OCI-M2 (cell line): Measurements from ENCODE around the gene TCAP.

Experiments
- DNase-seq: peaks from one replicate; lab custom pipeline; 2025; ENCODE audit not compliant: unreplicated experiment; lab: John Stamatoyannopoulos, UW

Gene TCAP, protein sequence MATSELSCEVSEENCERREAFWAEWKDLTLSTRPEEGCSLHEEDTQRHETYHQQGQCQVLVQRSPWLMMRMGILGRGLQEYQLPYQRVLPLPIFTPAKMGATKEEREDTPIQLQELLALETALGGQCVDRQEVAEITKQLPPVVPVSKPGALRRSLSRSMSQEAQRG

DNA sequence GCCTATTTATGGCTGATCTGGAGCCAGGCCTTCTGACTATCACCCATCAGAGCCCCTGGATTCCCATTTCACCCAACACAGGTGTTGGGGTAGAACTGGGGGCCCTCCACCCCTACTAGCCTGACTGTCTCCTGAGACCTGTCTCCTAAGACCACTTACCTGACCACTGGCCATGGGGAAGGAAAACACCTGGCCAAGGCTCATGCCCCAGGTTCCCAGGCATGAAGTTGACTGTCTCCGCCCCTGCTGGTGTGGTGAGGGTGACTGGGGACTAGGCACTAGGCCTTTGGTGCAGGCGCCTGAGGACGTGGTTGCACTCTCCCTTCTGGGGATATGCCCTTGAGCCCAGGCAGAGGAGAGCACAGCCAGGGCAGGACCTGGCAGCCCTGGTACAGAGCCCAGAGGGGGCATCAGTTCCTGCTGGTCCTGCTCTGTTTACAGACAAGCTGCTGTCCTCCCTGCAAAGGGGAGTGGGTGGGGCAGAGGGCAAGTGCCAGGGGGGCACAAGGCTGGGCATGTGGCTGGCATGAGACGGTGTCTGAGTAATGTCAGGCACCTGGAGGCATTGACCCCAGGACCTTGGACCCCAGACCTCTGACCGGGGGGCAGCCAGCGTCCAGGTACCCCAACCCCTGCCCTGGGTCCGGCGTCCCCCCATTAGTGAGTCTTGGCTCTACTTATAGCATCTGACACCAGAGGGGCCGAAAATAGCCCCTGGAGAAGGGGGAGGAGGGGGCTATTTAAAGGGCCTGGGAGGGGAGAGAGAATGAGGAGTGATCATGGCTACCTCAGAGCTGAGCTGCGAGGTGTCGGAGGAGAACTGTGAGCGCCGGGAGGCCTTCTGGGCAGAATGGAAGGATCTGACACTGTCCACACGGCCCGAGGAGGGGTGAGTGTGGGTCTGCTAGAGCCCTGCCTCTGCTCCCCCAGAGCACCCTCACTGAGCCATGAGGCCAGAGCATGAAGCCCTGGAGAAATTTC is at the start of gene TCAP:
TCAP (plus strand) TSS at position 769 of the 981 bp plus-strand sequence; CDS start at position 780, 11 bp downstream.
- no peak for DNase-seq

DNA sequence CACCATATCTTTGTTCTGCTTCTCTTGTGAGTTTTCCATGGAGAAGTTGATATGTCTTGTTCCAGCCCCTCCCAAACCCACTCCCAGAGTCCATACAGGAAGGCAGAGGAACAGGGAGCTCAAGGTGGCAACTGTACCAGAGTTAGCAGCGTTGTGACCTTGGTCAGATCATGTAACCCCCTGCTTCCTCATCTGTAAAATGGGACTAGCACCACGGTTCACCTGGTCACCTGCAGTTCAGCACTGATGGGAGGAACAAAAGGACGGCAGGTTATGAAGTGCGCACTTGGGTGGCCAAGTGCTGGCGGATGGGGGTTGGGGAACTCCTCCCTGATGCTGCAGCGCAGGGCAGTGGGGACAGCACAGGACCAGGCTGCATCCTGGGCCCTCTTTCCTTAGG is 49.7 kb upstream of the TCAP start:
- DNase-seq = no peak

DNA sequence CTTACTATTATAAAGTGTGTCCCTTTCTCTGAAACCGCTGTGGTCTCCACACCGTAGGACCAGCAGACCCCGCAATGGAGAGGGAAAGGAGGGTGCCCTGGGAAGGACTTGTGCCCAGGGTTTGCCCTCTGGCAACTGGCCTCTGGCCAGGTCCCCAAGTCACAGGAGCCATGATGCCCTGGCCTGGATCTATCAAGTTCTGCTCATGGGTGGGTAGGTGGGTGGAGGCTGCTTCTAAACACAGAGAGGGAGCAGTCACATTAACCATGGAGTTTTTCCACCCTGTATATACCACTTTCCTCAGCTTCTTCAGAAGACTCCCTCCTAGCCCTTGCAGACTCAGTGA is 48.1 kb upstream of the TCAP start:
- DNase-seq = no peak

DNA sequence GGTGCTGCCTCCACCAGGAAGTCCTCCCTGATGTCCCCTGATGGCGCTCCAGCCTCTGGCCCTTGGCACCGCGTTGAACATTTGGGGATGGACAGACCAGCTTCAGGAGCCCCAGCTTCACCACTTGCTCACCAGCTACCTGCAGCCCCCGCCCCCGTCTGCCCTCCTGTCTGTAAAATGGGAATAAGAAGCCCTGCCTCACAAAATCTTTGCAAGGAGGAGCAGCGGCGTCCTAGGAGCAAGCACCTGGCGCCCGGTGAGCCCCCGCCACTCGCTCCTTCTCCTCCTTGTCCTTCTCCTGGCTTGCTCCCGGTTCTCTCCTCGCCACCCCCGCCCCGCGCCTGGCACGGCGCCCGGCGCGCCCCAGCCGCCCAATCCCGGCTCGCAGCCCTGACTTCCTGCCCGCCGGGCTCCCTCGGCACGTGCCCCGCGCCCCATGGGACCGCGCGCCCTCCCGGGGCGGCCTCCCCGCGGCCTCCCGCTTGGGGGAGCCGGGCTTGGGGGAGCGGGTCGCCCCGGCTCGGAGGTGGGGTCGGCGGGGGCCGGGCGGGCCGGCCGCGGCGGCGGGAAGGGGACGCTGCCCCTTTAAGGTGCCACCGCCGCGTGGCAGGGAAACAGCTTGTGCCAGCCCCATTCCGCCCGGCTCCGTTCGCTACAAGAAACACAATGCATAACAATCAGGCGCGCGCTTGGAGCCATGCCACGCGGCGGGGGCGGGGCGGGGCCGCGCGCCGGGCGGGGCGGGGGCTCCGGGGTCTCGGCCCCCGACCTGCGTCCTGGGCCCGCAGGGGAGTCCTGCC is 47.5 kb upstream of the TCAP start:
- DNase-seq = no peak

DNA sequence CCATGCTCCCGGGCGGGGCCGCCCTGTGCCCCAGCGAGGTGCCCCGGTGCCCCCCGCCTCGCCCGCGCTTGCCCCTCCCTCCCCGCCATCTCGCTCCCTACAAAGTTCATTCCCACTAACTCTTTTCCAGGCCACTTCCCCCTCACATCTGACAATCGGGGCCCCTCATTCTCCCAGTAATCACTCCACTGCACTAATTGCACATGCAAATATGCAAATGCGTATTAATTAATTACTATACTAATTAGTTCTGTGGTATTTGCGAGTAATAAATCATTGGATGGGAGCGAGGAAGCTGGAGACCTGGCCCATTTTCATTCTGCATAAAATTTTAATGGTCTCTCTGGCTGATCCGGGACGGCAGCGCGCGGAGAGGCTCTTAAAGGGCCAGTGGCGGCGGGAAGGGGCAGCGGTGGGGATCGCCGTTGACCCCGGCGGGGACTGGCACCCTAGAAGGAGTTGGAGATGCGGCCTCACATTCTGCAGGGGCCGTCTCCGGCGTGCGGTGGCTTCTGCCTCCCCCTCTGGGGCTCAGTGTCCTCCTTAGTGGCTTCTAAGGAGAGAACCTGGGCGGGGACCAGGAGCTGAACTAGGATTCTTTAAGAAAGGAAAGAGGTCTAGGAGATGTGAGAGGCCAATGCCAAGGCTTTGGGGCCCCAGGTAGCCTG is 46.8 kb upstream of the TCAP start:
- DNase-seq = no peak

DNA sequence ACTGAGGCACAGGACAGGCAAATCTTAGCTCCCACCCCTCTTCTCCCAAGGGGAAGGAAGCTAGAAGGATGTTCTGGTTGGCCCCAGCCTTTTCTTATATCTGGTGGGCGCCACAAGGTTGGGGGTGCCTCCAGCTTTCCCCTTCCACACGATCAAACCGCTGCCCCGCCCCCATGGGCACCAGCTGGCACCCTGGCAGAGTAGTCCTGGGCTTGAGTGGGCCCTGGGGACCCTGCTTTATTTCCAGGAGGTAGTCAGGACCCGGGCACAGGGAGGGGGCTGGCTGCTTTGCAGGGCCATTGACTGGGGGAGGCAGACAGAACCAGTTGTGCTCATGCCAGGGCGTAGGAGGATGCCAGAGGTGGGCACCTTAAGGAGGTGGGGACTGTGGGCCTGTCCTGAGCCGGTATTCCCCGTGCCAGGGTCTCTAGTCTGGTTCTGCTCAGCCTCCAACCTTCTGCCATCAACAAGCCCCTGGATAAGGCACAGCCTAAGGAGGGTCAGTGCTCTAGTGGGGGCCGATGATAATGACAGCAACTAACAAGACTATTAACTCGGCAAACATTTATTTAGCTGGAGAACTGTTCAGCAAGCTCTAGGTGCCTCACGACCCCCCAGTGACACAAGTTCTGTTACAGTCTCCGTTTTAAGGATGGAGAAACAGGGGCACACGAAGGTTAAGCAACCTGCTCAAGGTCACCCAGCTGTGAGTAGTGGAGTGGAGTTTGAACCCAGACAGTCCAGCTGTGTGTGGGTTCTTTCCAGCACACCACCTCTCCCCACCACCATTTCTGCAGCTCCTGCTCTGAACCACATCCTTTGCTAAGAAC is 46.0 kb upstream of the TCAP start:
- no peak for DNase-seq

DNA sequence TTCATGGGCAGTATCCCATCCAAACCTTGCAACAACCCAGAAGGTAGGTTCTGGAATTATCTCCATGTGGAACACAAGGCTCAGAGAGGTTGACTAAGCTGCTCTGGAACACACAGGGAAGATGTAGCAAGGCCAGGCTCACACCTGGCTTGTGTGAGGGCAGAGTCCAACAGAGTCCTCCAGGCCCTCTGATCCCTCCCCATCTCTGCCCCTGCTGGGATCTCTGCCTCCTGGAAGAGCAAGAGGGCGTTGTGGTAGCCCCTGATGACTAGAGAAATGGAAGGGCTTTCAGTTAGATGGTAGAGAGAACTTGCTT is 45.4 kb upstream of the TCAP start:
- DNase-seq = no peak

DNA sequence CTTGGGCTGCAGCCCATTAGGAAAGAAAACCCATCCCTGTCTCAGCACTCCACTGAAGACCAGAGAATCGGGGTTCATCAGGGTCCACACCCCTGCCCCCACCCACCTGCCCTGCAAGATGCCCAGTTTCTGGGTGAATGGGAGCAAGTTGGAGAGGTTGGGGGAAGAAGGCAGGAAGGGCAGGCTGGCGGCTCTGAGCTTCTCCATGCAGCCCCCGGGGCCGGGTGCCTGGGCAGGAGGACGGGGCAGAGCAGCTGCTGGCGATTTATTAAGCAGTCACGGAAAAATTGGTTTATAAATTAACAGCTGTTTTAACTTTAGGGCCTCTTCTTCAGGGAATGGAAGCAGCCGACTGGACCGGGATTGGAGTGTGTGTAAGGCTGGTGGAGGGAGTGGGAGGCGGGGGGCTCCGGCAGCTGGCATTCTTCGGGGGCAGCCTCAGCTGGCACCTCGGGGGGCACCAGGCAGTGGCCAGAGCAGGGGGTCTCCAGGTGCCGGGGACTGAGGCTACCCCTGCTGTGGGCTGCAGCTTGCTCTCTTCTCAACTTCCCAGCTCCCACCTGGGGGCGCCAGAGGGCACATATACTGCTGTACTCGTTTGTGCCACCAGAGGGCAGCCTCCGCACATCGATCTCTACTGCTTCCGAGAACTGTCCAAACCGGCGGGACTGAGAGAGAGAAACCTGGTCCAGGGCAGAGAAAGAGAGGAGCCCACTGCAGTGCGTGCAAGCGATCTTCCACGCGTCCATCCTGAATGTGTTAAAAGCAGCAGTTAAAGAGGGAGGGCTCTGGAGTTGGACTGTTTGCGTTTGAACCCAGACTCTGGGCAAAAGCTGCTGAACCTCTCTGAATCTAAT is 43.4 kb upstream of the TCAP start:
- peak; percentile 68 for DNase-seq

DNA sequence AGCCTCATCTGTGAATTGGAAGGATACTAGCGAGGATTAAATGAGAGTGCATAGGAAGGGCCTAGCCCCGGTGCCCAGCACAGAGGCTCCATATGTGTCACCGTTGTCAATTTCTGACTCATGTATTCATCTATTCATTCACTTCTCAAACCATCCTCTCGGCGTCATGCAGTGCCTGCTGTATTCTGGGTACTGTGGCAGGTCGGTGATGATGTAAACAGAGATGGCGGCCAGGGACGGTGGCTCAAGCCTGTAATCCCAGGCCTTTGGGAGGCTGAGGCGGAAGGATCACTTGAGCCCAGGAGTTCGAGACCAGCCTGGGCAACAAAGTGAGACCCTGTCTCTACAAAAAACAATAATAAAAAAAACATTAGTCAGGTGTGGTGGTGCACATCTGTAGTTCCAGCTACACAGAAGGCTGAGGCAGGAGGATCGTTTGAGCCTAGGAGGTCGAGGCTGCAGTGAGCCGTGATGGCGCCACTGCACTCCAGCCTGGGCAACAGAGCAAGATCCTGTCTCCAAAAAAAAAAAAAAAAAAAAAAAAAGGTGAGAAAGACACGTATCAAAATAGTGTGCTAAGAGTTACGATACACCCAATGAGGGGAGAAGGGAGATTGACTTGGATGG is 42.7 kb upstream of the TCAP start:
- no peak for DNase-seq

DNA sequence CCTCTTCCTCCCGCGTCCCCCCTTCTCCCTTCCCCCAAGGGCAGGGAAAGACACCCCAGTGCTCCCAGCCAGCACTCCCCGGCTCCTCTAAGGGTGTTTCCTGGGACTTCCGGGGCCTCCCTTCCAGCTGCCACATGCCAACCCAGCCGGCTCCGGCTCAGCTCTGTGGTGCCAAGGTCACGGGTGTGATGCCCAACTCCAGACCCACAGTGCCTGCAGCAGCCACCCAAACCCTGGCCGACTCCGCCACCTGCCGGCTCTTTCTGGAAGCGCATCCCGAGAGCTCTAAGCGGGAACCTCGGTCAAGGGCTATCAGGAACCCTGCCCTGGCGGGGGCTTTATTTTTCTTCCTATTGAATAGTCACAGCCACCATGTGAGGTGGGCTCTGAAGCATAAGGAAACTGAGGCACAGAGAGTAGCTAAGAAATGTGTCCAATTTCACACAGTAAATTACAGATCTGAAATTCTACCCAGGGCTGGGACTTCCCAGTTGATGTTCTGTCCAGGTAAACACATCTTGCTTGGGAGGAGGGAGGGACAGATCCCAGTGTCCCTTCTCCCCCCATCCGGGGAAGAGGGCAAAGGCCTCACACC is 41.7 kb upstream of the TCAP start:
- DNase-seq = no peak

DNA sequence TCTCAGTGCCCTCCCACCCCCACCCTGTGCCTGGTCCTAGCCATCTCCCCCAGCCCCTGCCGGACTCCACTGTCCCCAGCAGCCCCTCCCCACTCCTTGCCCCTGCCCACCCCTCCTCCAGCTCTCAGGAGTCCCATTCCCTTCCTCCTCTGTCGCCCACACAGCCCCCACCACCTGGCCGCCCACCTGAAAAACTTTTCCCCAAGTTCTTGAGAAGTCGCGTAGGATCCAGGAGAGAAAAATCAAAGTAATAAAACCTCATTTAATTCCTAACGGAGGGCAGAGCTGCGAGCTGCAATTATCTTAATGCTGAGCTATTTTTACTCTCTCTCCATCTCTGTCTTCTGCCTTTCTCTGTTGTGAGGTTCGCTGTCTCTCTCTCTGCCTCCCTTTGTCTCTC is 40.8 kb upstream of the TCAP start:
- DNase-seq = no peak

DNA sequence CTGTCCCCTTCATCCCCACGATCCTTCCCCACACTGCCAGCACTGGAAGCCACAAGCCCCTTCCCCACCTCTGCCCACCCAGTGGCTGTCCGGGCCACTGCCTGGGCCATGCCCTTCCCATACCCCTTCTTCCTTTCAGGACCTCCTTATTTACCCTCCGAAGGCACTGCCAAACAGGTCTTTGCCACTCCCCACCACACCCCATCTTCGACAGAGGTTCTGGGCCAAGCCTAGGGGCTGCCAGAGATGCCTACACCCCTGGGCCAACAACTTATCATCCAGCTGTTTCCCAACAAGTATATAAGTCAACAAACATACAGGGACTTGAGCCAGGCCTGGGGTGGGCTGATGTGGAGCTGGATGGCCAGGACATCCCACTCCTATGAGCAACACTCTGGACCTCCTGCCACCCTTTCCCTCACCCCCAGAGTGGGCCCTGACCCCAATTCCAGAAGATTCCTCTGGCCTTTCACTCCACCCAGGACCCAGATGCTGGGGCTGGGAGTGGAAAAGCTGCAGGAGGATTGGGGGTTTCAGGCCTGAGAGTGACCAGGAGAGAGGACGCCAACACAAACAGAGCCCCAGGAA is 39.9 kb upstream of the TCAP start:
- no peak for DNase-seq

DNA sequence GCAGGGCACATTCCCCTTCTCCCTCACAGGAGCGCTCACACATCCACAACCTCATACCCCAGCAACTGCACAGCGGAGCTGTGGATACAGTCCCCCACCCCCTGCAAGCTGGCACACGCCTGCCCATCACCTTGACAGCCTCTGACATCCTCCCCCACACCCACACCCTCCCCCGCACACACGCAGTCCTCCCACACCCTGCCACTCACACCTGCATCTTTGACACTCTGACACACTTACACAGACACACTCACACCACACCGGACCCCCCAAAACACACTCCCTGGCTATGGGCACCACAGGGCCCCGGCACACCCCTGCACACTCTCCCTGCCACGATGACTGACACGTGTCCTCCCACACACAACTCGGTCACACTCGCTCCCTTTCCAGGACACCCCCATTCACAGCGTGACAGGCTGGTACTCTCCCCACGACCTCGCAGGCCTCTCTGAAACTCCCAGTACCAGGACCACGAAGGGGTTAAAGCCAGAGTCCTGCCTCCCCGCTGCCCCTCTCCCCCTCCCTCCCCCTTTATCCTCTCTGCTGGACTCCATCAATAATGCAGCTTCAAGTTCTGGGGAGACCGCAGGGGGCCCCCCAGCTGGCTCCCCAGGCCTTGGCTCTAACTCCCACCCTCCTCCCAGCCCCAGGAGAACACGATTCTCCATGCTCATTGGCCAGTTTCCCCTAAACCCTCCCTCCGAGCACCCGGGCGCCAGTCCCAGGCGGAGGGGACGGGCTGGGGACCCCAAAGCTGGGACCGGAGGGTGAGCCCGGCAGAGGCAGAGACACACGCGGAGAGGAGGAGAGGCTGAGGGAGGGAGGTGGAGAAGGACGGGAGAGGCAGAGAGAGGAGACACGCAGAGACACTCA is 38.7 kb upstream of the TCAP start, which contains the start of gene PPP1R1B:
PPP1R1B (plus strand) TSS at position 782 of the 876 bp plus-strand sequence. CDS start 441 bp downstream, outside the sequence.
- DNase-seq = no peak

DNA sequence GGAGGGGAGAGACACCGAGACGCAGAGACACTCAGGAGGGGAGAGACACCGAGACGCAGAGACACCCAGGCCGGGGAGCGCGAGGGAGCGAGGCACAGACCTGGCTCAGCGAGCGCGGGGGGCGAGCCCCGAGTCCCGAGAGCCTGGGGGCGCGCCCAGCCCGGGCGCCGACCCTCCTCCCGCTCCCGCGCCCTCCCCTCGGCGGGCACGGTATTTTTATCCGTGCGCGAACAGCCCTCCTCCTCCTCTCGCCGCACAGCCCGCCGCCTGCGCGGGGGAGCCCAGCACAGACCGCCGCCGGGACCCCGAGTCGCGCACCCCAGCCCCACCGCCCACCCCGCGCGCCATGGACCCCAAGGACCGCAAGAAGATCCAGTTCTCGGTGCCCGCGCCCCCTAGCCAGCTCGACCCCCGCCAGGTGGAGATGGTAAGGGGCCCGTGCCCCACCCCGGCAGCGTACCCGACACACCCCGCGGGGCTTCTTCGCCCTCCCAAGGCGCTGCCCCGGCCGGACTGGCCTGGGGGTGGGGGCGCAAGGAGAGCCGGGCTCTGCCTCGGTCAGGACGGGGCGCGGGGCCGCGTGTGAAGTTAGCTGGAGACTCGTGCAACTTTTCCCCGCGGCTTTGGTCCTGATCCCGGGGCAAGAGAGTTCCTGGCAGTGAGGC is 38.0 kb upstream of the TCAP start:
- DNase-seq = no peak

DNA sequence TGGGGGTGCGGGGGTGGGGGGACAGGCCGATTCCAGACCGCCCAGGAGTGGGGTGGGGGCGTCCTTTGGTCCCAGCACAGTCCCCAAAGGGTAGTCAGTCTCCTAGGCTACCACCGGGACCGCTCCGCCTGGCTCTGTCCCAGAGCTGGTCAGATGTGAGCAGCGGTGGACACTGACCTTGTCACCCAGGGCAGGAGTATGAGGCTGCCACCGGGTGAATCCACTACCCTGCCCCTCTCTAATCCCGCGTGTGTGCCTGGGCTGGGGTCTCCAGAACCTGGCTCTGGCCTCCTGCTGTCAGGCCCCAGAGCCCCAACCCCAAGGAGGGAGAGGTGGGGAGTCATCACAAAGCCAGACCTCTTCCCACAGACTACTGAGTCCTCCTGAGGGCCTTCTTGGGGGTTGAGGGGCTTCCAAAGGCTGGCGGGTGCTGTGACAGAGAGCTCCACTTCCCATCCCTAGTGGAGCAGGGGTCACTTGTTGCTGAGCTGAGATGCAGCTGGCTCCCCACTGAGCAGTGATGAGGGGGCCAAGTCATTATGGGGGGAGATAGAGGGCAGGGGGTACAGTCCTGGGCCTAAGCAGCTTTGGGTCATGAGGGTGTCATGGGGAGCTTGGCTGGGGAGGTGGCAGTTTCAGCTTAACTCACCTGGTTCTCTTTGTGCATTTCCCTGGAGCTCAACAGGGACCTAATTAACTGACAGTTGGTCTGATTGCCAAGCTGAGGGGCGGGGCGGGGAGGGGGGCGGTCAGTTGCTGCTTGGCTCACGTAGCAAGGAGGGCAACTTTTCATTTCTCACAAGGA is 37.2 kb upstream of the TCAP start:
- DNase-seq = no peak
